ENCODE measurements around the gene CAPNS1. TPM values are rescaled to one million over a fixed set of nuclear protein-coding genes. Genes with fewer than 3 reads are reported as not detected.

CAPNS1 gene
- total and polyA plus RNA-seq, 4 donors, result 79.5 to 280 (median 103) TPM

DNA sequence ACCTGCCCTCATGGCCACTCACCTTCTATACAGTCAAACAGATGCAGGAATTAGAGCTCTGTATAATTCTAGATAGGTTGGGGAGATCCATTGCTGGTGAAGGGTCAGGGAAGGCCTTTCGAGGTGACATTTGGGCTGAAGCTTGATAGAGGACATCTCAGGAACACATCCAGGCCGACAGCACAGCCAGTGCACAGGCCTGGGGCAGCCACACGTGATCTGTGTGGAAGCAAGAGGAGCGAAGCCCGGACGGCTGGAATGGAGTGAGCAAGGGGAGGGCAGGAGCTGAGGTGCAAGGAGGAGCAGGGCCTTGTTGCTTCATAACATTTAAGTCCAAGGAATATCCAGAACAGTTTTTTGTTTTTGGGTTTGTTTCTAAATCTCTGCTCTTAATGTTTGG lies 33.4 kb upstream of the CAPNS1 start:
- Histone ChIP-seq H3K27ac (ENCODE audit: low read depth in 1 of 2, low read length in 2 of 2) (no peak overlapping the region), H3K27me3 (ENCODE audit: control insufficient read depth in 4 of 4, insufficient read depth in 4 of 4, low read length in 3 of 4) (no peaks in the 10 kb centered on the region), H3K4me1 (ENCODE audit: control insufficient read depth in 4 of 4, insufficient read depth in 4 of 4, low read length in 3 of 4) (no peaks in the 10 kb centered on the region), H3K9ac (ENCODE audit: low read depth in 1 of 2, low read length in 2 of 2) (no peak overlapping the region), H3K36me3 (ENCODE audit: control insufficient read depth in 4 of 4, insufficient read depth in 3 of 4, low read depth in 1 of 4, low read length in 3 of 4) (peaks cover 0 to 3% (median 0%) of the 10 kb centered on the region in 4 donors), H3K4me3 (ENCODE audit: low read depth in 1 of 3, low read length in 3 of 3) (no peak overlapping the region), H3K9me3 (ENCODE audit: control insufficient read depth in 4 of 4, low read length in 3 of 4) (no peaks in the 10 kb centered on the region)
- 96% methylated on average over 6 of the region's 6 CpGs for whole genome bisulfite sequencing
- TF ChIP-seq HNF4G (IDR thresholded peaks at IDR 0.05), result no peak
- TF ChIP-seq TAF1 (conservative IDR thresholded peaks at IDR 0.05), result no peak
- TF ChIP-seq NR2F2 (IDR thresholded peaks at IDR 0.05), result no peak
- no peak for TF ChIP-seq FOXA2 (IDR thresholded peaks at IDR 0.05)
- TF ChIP-seq RXRA (IDR thresholded peaks at IDR 0.05), result no peak
- TF ChIP-seq RAD21 (IDR thresholded peaks at IDR 0.05), result no peak
- TF ChIP-seq MAX (IDR thresholded peaks at IDR 0.05), result no peak
- no peak for TF ChIP-seq ZBTB33 (IDR thresholded peaks at IDR 0.05)
- TF ChIP-seq HNF4A (conservative IDR thresholded peaks at IDR 0.05), result no peak
- TF ChIP-seq EGR1 (IDR thresholded peaks at IDR 0.05; ENCODE audit: low read depth in 2 of 2), result no peak
- no peak for TF ChIP-seq CTCF (IDR thresholded peaks at IDR 0.05; ENCODE audit: low read depth, low read length, missing input control)
- TF ChIP-seq SP1 (IDR thresholded peaks at IDR 0.05), result no peak
- TF ChIP-seq GABPA (IDR thresholded peaks at IDR 0.05 in 1 of 2, conservative IDR thresholded peaks at IDR 0.05 in 1 of 2), result no peak
- TF ChIP-seq, protein P1, sequence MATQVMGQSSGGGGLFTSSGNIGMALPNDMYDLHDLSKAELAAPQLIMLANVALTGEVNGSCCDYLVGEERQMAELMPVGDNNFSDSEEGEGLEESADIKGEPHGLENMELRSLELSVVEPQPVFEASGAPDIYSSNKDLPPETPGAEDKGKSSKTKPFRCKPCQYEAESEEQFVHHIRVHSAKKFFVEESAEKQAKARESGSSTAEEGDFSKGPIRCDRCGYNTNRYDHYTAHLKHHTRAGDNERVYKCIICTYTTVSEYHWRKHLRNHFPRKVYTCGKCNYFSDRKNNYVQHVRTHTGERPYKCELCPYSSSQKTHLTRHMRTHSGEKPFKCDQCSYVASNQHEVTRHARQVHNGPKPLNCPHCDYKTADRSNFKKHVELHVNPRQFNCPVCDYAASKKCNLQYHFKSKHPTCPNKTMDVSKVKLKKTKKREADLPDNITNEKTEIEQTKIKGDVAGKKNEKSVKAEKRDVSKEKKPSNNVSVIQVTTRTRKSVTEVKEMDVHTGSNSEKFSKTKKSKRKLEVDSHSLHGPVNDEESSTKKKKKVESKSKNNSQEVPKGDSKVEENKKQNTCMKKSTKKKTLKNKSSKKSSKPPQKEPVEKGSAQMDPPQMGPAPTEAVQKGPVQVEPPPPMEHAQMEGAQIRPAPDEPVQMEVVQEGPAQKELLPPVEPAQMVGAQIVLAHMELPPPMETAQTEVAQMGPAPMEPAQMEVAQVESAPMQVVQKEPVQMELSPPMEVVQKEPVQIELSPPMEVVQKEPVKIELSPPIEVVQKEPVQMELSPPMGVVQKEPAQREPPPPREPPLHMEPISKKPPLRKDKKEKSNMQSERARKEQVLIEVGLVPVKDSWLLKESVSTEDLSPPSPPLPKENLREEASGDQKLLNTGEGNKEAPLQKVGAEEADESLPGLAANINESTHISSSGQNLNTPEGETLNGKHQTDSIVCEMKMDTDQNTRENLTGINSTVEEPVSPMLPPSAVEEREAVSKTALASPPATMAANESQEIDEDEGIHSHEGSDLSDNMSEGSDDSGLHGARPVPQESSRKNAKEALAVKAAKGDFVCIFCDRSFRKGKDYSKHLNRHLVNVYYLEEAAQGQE (IDR thresholded peaks at IDR 0.05), result no peak
- no peak for TF ChIP-seq FOXA1 (IDR thresholded peaks at IDR 0.05)
- no peak for TF ChIP-seq JUND (IDR thresholded peaks at IDR 0.05)
- TF ChIP-seq, protein P2, sequence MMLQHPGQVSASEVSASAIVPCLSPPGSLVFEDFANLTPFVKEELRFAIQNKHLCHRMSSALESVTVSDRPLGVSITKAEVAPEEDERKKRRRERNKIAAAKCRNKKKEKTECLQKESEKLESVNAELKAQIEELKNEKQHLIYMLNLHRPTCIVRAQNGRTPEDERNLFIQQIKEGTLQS (IDR thresholded peaks at IDR 0.05), result no peak
- no peak for DNase-seq (ENCODE audit: low spot score)

DNA sequence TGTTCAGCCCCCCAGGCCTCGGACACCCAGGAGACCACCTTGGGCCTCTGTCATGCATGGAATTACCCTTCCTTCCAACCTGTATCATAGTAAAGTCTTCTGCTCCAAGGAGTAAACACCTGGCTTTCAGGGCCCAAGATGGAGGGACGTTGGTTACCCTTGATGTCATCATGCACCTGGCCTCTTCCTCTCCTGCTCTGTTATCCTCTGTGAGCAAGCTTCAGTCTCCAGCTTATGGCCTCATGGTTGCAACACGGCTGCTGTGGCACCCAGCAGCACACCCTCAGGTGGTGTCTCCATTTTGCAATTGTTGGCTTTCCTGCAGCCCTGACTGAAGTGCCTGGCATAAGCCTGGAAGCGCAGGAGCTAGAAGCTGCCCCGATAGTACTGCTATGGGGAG lies 32.9 kb upstream of the CAPNS1 start:
- no peaks in the 10 kb centered on the region for H3K9me3 ChIP-seq (ENCODE audit: control insufficient read depth in 4 of 4, low read length in 3 of 4)
- peaks cover 0 to 5% (median 0%) of the 10 kb centered on the region in 4 donors for H3K36me3 ChIP-seq (ENCODE audit: control insufficient read depth in 4 of 4, insufficient read depth in 3 of 4, low read depth in 1 of 4, low read length in 3 of 4)
- no peaks in the 10 kb centered on the region for H3K27me3 ChIP-seq (ENCODE audit: control insufficient read depth in 4 of 4, insufficient read depth in 4 of 4, low read length in 3 of 4)
- no peak overlapping the region for H3K9ac ChIP-seq (ENCODE audit: low read depth in 1 of 2, low read length in 2 of 2)
- H3K27ac ChIP-seq (ENCODE audit: low read depth in 1 of 2, low read length in 2 of 2), result no peak overlapping the region
- DNase-seq (ENCODE audit: low spot score), result no peak
- WGBS, result 96% methylated on average over 5 of the region's 5 CpGs
- no peak overlapping the region for H3K4me3 ChIP-seq (ENCODE audit: low read depth in 1 of 3, low read length in 3 of 3)
- H3K4me1 ChIP-seq (ENCODE audit: control insufficient read depth in 4 of 4, insufficient read depth in 4 of 4, low read length in 3 of 4), result no peaks in the 10 kb centered on the region
- no peak for TF ChIP-seq RXRA (IDR thresholded peaks at IDR 0.05)
- no peak for TF ChIP-seq GABPA (IDR thresholded peaks at IDR 0.05 in 1 of 2, conservative IDR thresholded peaks at IDR 0.05 in 1 of 2)
- no peak for TF ChIP-seq RAD21 (IDR thresholded peaks at IDR 0.05)
- TF ChIP-seq NR2F2 (IDR thresholded peaks at IDR 0.05), result no peak
- TF ChIP-seq EGR1 (IDR thresholded peaks at IDR 0.05; ENCODE audit: low read depth in 2 of 2), result no peak
- no peak for TF ChIP-seq YY1 (IDR thresholded peaks at IDR 0.05)
- TF ChIP-seq MAX (IDR thresholded peaks at IDR 0.05), result no peak
- no peak for TF ChIP-seq CTCF (IDR thresholded peaks at IDR 0.05; ENCODE audit: low read depth, low read length, missing input control)
- TF ChIP-seq TAF1 (conservative IDR thresholded peaks at IDR 0.05), result no peak
- TF ChIP-seq ZBTB33 (IDR thresholded peaks at IDR 0.05), result no peak
